Measurements from ENCODE around the gene MSL3B.

The MSL3B gene

GRCh38 chr2:233817361-233817911, 50.8 kb downstream of the MSL3B start:
- no peaks in the 10 kb centered on the region for H3K9me3 ChIP-seq (ENCODE audit: low read length)
- no peak overlapping the region for H3K4me2 ChIP-seq (ENCODE audit: low read length)
- H3K27ac ChIP-seq (ENCODE audit: low read length), result no peak overlapping the region
- H3K4me3 ChIP-seq (ENCODE audit: low read length), result no peak overlapping the region
- no peaks in the 10 kb centered on the region for H4K20me1 ChIP-seq (ENCODE audit: insufficient read depth)
- H3K9ac ChIP-seq (ENCODE audit: low read length), result no peak overlapping the region
- no peaks in the 10 kb centered on the region for H3K9me2 ChIP-seq (ENCODE audit: insufficient read depth, low read length)
- no peaks in the 10 kb centered on the region for H3K27me3 ChIP-seq (ENCODE audit: insufficient read depth, low read depth, low read length)
- no peak overlapping the region for H2AFZ ChIP-seq (ENCODE audit: low read depth, low read length)
- TF ChIP-seq POLR2AphosphoS5 (IDR thresholded peaks at IDR 0.05) (no peak), EP300 (conservative IDR thresholded peaks at IDR 0.05; ENCODE audit: poor library complexity, severe bottlenecking) (no peak), TAF1 (IDR thresholded peaks at IDR 0.05; ENCODE audit: low read depth) (no peak), EZH2 (IDR thresholded peaks at IDR 0.05; ENCODE audit: borderline replicate concordance, insufficient read depth, low read length, poor library complexity, severe bottlenecking) (no peak), RAD21 (conservative IDR thresholded peaks at IDR 0.05) (no peak), SMC3 (conservative IDR thresholded peaks at IDR 0.05; ENCODE audit: poor library complexity) (no peak), MXI1 (conservative IDR thresholded peaks at IDR 0.05; ENCODE audit: poor library complexity, severe bottlenecking) (no peak)
- TF ChIP-seq, protein P1, sequence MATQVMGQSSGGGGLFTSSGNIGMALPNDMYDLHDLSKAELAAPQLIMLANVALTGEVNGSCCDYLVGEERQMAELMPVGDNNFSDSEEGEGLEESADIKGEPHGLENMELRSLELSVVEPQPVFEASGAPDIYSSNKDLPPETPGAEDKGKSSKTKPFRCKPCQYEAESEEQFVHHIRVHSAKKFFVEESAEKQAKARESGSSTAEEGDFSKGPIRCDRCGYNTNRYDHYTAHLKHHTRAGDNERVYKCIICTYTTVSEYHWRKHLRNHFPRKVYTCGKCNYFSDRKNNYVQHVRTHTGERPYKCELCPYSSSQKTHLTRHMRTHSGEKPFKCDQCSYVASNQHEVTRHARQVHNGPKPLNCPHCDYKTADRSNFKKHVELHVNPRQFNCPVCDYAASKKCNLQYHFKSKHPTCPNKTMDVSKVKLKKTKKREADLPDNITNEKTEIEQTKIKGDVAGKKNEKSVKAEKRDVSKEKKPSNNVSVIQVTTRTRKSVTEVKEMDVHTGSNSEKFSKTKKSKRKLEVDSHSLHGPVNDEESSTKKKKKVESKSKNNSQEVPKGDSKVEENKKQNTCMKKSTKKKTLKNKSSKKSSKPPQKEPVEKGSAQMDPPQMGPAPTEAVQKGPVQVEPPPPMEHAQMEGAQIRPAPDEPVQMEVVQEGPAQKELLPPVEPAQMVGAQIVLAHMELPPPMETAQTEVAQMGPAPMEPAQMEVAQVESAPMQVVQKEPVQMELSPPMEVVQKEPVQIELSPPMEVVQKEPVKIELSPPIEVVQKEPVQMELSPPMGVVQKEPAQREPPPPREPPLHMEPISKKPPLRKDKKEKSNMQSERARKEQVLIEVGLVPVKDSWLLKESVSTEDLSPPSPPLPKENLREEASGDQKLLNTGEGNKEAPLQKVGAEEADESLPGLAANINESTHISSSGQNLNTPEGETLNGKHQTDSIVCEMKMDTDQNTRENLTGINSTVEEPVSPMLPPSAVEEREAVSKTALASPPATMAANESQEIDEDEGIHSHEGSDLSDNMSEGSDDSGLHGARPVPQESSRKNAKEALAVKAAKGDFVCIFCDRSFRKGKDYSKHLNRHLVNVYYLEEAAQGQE (IDR thresholded peaks at IDR 0.05; ENCODE audit: borderline replicate concordance), result no peak
- H3K79me2 ChIP-seq (replicated peaks; ENCODE audit: insufficient read depth, low read length), result no peaks in the 10 kb centered on the region
- H3K36me3 ChIP-seq (ENCODE audit: insufficient read depth, low read length), result no peaks in the 10 kb centered on the region
- H3F3A ChIP-seq (ENCODE audit: insufficient read depth, low read length, poor library complexity, severe bottlenecking), result no peaks in the 10 kb centered on the region

GRCh38 chr2:233816771-233817170, 51.4 kb downstream of the MSL3B start:
- Histone ChIP-seq H3K4me3 (ENCODE audit: low read length) (no peak overlapping the region), H3K4me2 (ENCODE audit: low read length) (no peak overlapping the region), H3K27ac (ENCODE audit: low read length) (no peak overlapping the region), H3K79me2 (replicated peaks; ENCODE audit: insufficient read depth, low read length) (no peaks in the 10 kb centered on the region), H3K27me3 (ENCODE audit: insufficient read depth, low read depth, low read length) (no peaks in the 10 kb centered on the region), H3K36me3 (ENCODE audit: insufficient read depth, low read length) (no peaks in the 10 kb centered on the region), H3K9me3 (ENCODE audit: low read length) (no peaks in the 10 kb centered on the region), H2AFZ (ENCODE audit: low read depth, low read length) (no peak overlapping the region), H4K20me1 (ENCODE audit: insufficient read depth) (no peaks in the 10 kb centered on the region), H3K9ac (ENCODE audit: low read length) (no peak overlapping the region), H3K9me2 (ENCODE audit: insufficient read depth, low read length) (no peaks in the 10 kb centered on the region), H3F3A (ENCODE audit: insufficient read depth, low read length, poor library complexity, severe bottlenecking) (no peaks in the 10 kb centered on the region)
- no peak for TF ChIP-seq RAD21 (conservative IDR thresholded peaks at IDR 0.05)
- TF ChIP-seq TAF1 (IDR thresholded peaks at IDR 0.05; ENCODE audit: low read depth), result no peak
- TF ChIP-seq, protein P1 (IDR thresholded peaks at IDR 0.05; ENCODE audit: borderline replicate concordance), result no peak
